ENCODE measurements around the gene XCL2.

DNA sequence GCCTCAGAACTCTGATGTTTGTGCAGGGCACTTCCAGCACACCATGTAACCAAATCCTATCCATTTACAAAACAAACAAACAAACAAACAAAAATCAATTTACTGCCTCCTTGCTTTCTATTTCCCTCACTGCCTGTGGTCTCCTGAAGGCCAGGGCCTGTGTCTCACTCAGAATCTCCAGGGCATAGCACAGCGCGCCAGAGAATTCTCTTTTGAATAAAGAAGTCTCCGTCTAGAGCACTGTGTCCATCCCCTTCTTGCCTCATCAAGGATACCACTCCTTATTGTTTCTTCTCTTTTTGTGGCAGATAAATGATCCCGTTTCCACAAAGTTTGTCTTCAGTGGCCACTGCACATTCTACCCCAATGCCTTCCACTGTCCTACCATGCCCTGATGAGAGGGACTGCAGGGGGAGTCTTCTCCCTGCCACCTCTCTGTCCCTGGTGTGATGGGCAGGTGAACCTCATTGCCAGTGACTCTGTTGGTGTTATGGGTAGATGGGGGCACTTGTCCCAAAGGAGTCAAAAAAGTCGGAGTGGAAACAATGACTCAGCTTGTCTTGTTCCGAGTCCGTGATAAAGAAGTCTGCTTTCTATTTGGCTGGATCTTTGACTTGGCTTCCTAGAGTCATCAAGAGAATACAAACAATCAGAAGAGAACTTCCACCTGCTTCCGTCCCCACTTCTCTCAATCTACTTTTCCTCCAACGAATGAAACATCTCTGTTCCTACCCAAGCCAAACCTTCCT, 30.0 kb downstream of the XCL2 start:
- TF ChIP-seq POLR2A (IDR thresholded peaks at IDR 0.05) = no peak
- no peak for TF ChIP-seq CTCF (IDR thresholded peaks at IDR 0.05)

Data from uterus (tissue), 2 donors.